K562 treated with DMSO at 1 percent for 24 hours (cell line): Measurements from ENCODE around the gene ZNF814. TPM values are rescaled to one million over a fixed set of nuclear protein-coding genes. Genes with fewer than 3 reads are reported as not detected.

ENCODE experiments used
- total RNA-seq: library from RNA; unstranded; fragments of 300-600 nt; gene quantifications from 2 replicates; pipeline ENCODE4 v1.2.3, GENCODE V29; 2022; ENCODE audit warnings: low read depth; ENCODE audit not compliant: insufficient read depth

The ZNF814 gene
- total RNA-seq, result 2.6 and 2.7 TPM in 2 replicates

DNA sequence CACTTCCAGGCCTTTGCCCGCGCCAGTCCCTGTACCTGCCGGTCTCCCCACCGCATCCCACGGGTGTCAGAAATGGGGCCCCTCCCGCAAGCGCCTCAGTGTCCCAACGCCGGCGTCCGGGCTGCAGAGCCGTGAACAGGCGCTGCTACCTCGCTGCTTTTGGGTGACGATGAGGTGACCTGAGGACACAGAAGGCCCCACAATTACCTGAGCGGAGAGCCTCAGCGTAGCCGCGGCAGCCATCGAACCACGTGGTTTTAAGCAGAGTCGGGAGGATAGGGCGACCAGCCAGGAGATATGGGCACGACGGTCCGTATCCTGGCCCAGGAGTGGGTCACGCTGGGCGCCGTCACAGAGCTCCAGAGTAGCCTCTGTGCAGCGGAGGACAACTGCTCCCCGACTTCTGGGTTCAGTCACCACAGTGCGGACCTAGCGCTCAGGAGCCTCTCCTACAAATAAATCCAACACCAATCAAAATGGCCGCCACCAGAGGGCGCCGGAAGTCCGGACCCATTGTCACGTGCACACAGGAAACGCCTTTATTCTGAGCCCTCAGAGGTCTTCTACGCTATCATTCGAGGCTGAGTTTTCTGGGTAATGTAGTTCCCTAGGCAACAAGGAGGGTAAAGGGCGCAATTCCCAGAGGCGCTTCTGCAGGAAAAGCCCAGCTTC, at the start of gene ZNF814:
Gene ZNF814 (minus strand): TSS at position 478 of the 672 bp plus-strand sequence. CDS start 235 bp downstream, at position 243.

DNA sequence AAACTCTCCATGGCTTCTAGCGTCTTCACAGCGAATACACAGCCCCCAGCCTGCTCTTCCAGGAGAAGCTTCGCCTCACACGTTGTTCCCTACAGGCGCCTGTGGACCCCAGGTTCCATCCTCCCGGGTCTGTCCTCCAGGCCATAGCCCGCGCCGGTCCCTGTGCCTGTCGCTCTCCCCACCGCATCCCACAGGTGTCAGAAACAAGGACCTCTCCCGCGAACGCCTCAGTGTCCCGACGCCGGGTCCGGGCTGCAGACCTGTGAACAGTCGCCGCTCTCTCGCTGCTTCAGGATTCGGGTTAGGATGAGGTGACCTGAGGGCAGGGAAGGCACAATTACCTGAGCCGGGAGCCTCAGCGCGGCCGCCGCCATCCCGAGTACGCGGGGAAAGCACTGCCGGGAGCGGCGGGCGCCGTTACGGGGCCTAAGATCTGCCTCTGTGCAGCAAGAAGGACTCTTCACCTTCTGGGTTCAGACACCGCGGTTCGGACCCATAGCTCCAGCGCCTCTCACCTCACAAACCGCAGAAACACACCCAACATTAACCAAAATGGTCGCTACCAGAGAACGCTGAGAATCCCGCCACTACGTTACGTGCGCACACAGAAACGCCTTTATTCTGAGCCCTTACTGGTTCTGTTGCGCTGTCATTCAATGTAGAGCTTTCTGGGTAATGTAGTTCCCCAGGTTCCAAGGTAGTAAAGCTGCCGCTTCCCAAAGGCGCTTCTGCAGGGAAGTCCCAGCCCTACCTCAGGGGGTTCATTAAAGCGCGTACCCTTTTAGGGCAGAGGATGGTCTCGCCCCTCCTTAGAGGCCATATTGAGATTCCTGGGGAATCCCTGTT, 46.2 kb upstream of the ZNF814 start, which contains the start of gene ZNF418:
Gene ZNF418 (minus strand): TSS at position 583 of the 846 bp plus-strand sequence. CDS start 1,580 bp downstream, outside the sequence.

DNA sequence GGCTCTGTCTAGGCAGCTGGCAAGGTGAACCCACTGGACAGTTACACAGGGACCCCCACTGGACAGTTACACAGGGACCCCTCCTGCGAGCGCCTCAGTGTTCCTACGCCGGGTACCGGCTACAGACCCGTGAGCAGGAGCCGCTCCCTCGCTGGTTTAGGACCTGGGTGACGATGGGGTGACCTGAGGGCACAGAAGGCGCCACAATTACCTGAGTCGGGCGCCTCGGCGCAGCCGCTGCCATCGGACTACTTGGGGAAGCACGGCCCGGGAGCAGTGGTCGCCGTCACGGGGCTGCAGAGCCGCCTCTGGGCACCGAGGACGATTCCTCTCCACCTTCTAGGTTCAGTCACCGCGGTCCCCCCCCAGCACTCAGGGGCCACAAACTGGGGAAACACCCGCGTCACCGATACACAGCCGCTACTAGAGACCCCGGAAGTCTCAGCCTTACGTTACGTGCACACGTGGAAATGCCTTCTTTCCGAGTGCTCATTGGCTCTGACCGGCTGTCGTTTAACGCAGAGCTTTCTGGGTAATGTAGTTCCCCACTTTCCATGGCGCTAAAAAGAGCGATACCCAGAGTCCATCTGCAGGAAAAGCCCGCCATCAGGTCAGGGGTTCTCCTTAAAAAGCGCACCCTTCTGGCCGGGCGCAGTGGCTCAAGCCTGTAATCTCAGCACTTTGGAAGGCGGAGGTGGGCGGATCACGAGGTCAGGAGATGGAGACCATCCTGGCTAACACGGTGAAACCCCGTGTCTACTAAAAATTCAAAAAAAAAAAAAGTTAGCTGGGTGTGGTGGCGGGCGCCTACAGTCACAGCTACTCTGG, 27.5 kb upstream of the ZNF814 start, which contains the start of gene ZNF417:
Gene ZNF417 (minus strand): TSS at position 425 of the 828 bp plus-strand sequence. CDS start 181 bp downstream, at position 244.

DNA sequence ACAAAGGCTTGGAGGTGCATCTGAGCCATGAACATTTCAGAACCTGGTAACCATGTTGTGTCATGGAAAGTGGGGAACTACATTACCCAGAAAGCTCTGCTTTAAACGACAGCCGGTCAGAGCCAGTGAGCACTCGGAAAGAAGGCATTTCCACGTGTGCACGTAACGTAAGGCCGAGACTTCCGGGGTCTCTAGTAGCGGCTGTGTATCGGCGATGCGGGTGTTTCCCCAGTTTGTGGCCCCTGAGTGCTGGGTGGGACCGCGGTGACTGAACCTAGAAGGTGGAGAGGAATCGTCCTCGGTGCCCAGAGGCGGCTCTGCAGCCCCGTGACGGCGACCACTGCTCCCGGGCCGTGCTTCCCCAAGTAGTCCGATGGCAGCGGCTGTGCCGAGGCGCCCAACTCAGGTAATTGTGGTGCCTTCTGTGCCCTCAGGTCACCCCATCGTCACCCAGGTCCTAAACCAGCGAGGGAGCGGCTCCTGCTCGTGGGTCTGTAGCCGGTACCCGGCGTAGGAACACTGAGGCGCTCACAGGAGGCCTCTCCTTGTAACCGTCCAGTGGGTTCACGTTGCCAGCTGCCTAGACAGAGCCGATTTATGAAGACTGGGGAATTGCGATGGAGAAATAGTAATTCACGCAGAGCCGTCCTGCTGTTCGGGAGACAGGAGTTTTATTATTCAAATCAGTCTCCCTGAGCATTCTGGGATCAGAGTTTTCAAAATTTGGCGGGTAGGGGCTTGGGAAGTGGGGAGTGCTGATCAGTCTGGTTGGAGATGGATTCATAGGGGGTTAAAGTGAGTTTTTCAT, 39.0 kb downstream of the ZNF814 start, which contains the start of gene ZNF587:
Gene ZNF587 (plus strand): TSS at position 194 of the 808 bp plus-strand sequence. CDS start 180 bp downstream, at position 374.

DNA sequence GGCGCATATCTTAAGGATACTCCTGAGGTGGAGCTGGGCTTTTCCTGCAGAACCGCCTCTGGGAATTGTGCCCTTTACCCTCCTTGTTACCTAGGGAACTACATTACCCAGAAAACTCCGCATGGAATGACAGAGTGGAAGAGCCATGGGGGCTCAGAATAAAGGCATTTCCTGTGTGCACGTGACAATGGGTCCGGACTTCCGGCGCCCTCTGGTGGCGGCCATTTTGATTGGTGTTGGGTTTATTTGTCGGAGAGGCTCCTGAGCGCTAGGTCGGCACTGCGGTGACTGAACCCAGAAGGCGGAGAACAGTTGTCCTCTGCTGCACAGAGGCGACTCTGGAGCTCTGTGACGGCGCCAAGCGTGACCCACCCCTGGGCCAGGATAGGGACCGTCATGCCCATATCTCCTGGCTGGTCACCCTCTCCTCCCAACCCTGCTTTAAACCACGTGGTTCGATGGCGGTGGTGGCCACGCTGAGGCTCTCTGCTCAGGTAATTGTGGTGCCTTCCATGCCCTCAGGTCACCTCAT, 58.7 kb downstream of the ZNF814 start, which contains the start of gene ZNF587B:
Gene ZNF587B (plus strand): TSS at position 229 of the 532 bp plus-strand sequence. CDS start 230 bp downstream, at position 459.

DNA sequence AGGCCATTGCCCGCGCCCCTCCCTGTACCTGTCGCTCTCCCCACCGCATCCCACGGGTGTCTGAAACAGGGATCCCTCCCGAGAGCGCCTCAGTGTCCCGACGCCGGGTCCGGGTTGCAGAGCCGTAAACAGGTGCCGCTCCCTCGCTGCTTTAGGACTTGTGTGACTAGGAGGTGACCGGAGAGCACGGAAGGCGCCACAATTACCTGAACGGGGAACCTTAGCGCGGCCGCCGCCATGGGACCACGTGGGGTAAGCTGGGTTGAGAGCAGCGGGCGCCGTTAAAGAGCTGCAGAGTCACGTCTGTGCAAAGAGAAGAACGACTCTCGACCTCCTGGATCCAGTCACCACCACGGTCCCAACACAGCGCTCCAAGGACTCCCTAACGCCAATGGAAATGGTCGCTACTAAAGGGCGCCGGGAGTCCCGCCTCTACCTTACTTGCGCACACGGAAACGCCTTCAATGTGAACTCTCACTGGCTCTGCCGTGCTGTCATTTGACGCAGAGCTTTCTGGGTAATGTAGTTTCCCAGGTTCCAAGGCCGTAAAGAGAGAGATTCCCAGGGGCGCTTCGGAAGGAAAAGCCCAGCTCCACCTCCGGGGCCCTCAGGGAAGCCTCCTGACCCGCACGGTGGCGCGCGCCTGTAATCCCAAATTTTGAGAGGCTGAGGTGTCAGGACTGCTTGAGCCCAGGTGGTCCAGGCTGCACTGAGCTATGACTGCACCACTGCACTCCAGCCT, 74.2 kb downstream of the ZNF814 start, which contains the start of gene ZNF552:
Gene ZNF552 (minus strand): TSS at position 409 of the 742 bp plus-strand sequence. CDS start 170 bp downstream, at position 239.

Other genes starting within 250 kb of the ZNF814 start
- gene ZSCAN4, start 220.1 kb downstream of the ZNF814 start, total RNA-seq, result not detected in 2 replicates
- gene ZNF551, start 207.1 kb downstream of the ZNF814 start, total RNA-seq, result 2.8 and 3.5 TPM in 2 replicates
- not detected in 2 replicates for gene ZNF154, start 179.8 kb downstream of the ZNF814 start, total RNA-seq
- 1.8 and 2.9 TPM in 2 replicates for gene ZNF671, start 161.4 kb downstream of the ZNF814 start, total RNA-seq
- 7.1 and 8.3 TPM in 2 replicates for gene ZNF776, start 142.2 kb downstream of the ZNF814 start, total RNA-seq
- 2.1 and 5.2 TPM in 2 replicates for gene ZNF586, start 119.4 kb downstream of the ZNF814 start, total RNA-seq
- gene ZNF552, start 74.1 kb downstream of the ZNF814 start, total RNA-seq, result 4.8 TPM in 2 replicates
- 2.4 and 3.1 TPM in 2 replicates for gene ZNF587B, start 58.7 kb downstream of the ZNF814 start, total RNA-seq
- 6.6 and 7.5 TPM in 2 replicates for gene ZNF587, start 39.2 kb downstream of the ZNF814 start, total RNA-seq
- gene ZNF417, start 27.6 kb upstream of the ZNF814 start, total RNA-seq, result 2.5 and 3.2 TPM in 2 replicates
- gene ZNF418, start 46.4 kb upstream of the ZNF814 start, total RNA-seq, result 0.67 TPM in 1 of 2 replicates, not detected in the other
- 0.14 TPM in 1 of 2 replicates, not detected in the other for gene ZNF256, start 58.7 kb upstream of the ZNF814 start, total RNA-seq
- not detected in 2 replicates for gene C19orf18, start 85.5 kb upstream of the ZNF814 start, total RNA-seq
- gene ZNF606, start 113.8 kb upstream of the ZNF814 start, total RNA-seq, result 0.90 and 1.2 TPM in 2 replicates
- not detected in 2 replicates for gene ZSCAN1, start 145.0 kb upstream of the ZNF814 start, total RNA-seq
- gene ZNF135, start 170.2 kb upstream of the ZNF814 start, total RNA-seq, result 0.14 and 0.32 TPM in 2 replicates
- 7.9 and 11.5 TPM in 2 replicates for gene ZSCAN18, start 209.2 kb upstream of the ZNF814 start, total RNA-seq